NCI-H748 (cell line): ENCODE data around the gene PNCK.
"Not testable (repeated sequence)": the region's sequence is repeated elsewhere in the genome, so short reads cannot be mapped to it uniquely, and the experiment has no call there.

ENCODE experiments used
- DNase-seq: peaks from one replicate; lab custom pipeline; 2025; ENCODE audit not compliant: unreplicated experiment; lab: John Stamatoyannopoulos, UW

The PNCK gene

GRCh38 chrX:153673428-153674218 lies at the start of gene PNCK:
Gene PNCK (minus strand): TSS chrX:153673813. CDS start chrX:153673076, 737 bp downstream.
- DNase-seq = peak; percentile 28

GRCh38 chrX:153722704-153723350 lies 49.2 kb upstream of the PNCK start:
- no peak for DNase-seq

DNA sequence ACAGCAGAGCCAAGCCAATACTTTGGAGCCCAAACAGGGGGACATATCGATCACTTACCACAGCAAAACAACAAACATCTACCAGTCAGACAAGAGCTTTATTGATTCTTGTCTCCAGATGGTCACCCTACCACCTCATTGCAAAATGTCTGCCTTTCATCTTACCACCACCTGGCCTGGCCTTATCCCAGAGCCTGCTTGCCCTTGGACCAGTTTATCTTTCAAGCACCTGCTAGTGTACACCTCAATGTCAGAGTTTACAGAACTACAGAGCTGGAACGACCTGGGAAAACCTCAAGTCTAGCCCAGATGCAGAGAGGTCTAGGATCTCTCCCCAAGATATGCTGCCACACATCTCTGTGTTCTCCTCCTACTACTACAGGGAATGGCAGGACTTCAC lies 46.1 kb upstream of the PNCK start:
- no peak for DNase-seq

GRCh38 chrX:153719238-153719637 lies 45.6 kb upstream of the PNCK start:
- DNase-seq = no peak

GRCh38 chrX:153717445-153717844 lies 43.8 kb upstream of the PNCK start:
- no peak for DNase-seq

DNA sequence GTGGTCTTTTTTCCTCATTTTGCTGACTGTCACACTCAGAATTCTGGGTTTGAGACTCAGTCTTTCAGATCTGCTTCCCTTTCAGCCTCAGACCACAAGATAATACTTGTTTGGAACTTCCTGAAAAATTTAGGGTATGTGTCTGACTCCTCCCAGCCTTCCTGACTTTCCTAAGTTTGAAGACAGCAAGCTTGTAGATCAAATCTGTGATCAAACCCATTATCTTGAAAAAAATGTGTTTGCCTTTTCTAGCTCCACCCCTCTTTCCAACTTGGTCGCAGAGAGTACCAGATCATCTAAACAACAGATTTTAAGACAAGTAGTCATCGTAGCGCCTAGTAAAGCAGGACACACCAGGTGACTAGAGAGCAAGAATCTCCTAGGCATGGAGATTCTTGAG lies 40.6 kb upstream of the PNCK start:
- no peak for DNase-seq

DNA sequence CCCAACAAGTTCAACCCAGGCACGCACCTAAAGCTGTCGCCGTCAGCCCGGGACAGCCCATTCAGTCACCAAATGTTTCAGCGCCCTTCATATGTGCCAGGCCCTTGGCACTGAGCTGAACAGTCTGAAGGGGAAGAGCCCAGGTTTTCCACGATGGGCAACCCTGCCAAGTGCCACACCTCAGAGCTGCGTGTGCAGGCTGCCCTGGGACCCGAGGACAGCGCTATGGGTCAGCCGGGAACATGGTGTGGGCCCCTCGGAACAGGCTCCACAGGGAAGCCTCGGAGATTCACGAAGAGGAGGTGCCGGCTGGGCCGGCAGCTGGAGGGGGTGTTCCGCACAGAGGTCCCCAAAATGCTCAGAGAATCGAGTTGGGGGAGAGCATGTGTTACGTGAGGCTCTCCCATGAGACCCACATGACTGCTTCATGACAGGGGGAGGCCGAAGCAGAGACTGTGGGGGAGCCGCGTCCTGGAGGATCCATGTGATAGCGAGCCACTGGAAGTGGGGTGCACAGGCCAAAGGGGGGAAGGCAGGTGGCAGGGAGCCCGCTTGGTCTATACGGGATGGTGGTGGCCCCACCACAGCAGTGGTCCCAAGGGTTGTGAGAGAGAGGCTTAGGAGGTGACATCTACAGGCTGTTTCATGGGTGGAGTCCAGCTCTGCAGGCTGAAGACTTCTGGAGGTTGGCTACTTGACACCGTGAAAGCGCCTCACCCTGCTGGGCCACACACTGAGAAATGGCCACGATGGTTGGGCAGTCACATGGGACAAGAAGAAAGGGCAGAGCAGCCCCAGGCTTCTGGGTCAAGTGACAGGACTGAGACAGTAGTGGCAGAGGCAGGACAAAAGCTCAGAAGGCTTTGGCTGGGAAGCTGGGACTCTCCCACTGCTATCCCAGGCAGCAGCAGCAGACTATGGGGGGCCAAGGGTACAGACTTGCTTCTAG lies 36.4 kb upstream of the PNCK start:
- no peak for DNase-seq

GRCh38 chrX:153708415-153708814 lies 34.8 kb upstream of the PNCK start:
- DNase-seq = peak; percentile 28

GRCh38 chrX:153707406-153707805 lies 33.8 kb upstream of the PNCK start:
- no peak for DNase-seq

- DNase-seq = no peak
Measured at GRCh38 chrX:153706799-153707198, 33.2 kb upstream of the PNCK start.

GRCh38 chrX:153705403-153706060 lies 31.9 kb upstream of the PNCK start:
- DNase-seq = not testable (repeated sequence)

- DNase-seq = not testable (repeated sequence)
Measured at GRCh38 chrX:153704631-153705402, 31.2 kb upstream of the PNCK start.

DNA sequence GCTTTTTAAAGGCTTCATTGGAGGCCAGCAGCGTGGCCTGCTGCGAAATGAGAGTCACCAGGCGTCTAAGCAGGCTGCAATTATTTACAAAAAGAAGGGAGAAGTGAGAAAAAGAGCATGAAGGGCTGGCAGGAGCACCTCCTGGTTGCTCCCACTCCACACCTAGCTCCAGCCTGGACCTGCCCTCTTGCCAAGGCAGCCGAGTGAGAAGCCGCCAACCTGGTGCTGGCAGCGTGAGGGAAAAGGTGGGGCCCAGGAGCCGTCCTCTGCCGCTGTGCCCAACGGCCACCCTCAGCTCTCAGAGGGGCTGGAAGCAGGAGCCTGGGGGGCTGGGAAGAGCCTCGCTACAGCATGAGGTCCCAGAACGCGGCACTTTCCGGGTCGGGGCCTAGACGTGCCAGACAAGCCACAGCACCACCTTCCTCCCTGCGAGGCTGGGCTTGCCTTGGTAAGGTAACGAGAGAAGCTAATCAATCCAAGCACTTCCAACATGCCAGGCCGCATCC lies 30.5 kb upstream of the PNCK start:
- no peak for DNase-seq

GRCh38 chrX:153703036-153703370 lies 29.4 kb upstream of the PNCK start:
- no peak for DNase-seq

GRCh38 chrX:153702336-153703035 lies 28.9 kb upstream of the PNCK start:
- DNase-seq = no peak

DNA sequence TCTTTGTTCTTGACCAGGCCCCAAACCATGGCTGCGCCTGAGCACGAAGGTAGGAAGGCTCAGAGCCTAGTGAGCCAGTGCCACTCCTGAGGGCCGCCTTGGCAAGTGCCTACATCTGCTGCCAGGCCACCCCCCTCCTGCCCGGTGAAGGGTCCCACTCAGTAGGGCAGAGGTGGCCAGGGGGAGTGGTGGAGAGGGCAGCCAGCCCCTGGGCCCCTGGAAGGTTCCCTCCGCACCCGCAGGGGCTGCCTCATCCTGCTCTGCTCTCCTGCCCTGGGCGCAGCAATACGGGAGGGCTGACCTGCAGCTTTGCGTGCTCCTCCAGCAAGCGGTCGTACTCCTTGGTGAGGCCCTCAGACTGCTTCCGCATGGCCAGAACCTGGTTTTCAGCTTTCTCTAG lies 28.1 kb upstream of the PNCK start:
- DNase-seq = no peak

GRCh38 chrX:153700967-153701366 lies 27.4 kb upstream of the PNCK start:
- DNase-seq = no peak

DNA sequence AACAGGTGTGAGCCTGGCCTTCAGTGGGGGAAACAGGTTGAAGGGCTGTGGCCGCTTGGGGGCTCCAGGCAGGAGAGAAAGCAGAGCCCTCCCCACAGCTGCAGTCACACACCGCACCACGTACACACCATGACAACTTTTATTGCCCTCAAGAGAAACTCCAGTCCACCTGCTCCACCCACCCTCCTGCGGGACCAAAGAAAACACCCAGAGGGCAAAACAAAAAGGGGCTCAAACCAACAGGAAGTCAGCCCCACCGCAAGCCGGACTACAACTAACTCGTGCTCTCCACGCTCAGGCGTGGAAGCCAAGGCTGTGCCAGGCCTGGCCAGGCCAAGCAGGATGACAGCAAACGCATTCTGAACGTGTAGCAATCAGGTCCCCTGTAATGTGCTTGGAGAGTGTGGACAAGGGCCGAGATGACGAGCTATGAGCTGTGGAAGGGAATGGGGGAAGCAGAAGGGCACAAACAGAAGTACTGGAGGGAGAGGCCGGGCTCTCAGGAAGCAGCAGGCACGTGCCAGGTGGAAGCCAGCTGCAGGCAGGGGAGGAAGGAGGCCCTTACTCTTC lies 26.8 kb upstream of the PNCK start:
- no peak for DNase-seq

DNA sequence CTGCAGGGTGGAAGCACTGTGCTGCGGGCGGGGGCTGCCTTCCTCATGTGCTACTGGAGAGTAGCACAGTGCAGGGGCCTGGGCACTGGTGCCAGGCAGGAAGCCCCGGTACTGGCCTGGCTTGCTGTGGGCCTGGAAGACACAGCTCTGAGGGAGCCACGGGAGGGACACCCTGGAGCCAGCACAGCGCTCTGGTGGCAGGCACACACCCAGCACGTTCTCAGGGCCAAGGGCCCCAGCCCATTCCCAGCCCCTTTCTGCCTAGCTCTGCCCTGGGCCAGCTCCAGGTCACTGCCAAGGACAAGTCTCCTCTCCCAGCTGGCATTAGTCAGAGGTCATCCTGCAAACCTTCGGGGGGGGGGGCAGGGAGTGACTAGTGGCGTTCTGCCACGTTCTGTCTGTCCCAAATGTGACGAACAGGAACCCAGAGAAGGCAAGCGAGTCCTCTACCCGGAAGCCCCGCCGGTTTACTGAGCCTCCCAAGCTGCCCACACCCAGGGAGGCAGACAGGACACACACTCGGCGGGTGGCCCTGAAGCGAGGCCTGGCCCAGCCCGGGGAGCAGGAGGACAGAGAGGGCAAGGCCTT lies 26.3 kb upstream of the PNCK start:
- DNase-seq = not testable (repeated sequence)
